ENCODE results near the gene TMIGD1.

Gene TMIGD1

DNA sequence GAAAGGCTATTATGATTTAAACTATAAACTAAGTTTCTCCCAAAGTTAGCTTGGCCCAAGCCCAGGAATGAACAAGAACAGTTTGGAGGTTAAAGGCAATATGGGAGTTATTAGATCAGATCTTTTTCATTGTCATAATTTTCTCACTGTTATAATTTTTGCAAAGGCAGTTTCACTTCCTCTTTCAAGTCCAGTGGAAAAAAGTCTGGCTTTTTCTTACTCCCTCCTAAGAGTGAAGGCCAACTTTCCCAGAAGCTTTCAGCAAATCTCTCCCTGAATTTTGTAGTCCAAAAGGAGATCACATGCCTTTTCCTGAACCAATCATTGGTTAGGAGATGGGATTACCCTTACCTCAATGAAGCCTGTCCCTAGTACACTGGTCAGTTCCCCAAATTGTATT is 33.0 kb downstream of the TMIGD1 start:
- H3F3A ChIP-seq (ENCODE audit: insufficient read depth, low read length): no peaks in the 10 kb centered on the region
- H3K27me3 ChIP-seq (replicated peaks; ENCODE audit: insufficient read depth, low read length): no peaks in the 10 kb centered on the region
- no peaks in the 10 kb centered on the region for H3K9me3 ChIP-seq (replicated peaks; ENCODE audit: insufficient read depth, low read length)
- no peak for DNase-seq
- H3K36me3 ChIP-seq (replicated peaks; ENCODE audit: insufficient read depth, low read length): no peaks in the 10 kb centered on the region
- peaks cover 11% of the 10 kb centered on the region for H3K4me1 ChIP-seq (ENCODE audit: low read length)
- no peak overlapping the region for H3K4me3 ChIP-seq (ENCODE audit: low read length)
- no peaks in the 10 kb centered on the region for H4K20me1 ChIP-seq (ENCODE audit: insufficient read depth, low read length)
- H3K79me2 ChIP-seq (ENCODE audit: low read length): no peaks in the 10 kb centered on the region
- TF ChIP-seq EZH2phosphoT487 (IDR thresholded peaks at IDR 0.05; ENCODE audit: low read length) (no peak), EZH2 (optimal IDR thresholded peaks at IDR 0.05; ENCODE audit: low read depth, low read length) (no peak)
- TF ChIP-seq, protein P1, sequence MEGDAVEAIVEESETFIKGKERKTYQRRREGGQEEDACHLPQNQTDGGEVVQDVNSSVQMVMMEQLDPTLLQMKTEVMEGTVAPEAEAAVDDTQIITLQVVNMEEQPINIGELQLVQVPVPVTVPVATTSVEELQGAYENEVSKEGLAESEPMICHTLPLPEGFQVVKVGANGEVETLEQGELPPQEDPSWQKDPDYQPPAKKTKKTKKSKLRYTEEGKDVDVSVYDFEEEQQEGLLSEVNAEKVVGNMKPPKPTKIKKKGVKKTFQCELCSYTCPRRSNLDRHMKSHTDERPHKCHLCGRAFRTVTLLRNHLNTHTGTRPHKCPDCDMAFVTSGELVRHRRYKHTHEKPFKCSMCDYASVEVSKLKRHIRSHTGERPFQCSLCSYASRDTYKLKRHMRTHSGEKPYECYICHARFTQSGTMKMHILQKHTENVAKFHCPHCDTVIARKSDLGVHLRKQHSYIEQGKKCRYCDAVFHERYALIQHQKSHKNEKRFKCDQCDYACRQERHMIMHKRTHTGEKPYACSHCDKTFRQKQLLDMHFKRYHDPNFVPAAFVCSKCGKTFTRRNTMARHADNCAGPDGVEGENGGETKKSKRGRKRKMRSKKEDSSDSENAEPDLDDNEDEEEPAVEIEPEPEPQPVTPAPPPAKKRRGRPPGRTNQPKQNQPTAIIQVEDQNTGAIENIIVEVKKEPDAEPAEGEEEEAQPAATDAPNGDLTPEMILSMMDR (IDR thresholded peaks at IDR 0.05; ENCODE audit: low read length): no peak
- H2AFZ ChIP-seq (ENCODE audit: low read length): no peak overlapping the region
- no peaks in the 10 kb centered on the region for H3K9me2 ChIP-seq (replicated peaks; ENCODE audit: insufficient read depth, low read length)
- no peak overlapping the region for H3K9ac ChIP-seq (ENCODE audit: low read length)
- no peak overlapping the region for H3K27ac ChIP-seq (ENCODE audit: low read length)
- no peak overlapping the region for H3K4me2 ChIP-seq (ENCODE audit: low read depth, low read length)

- Histone ChIP-seq H3K79me2 (ENCODE audit: low read length) (no peaks in the 10 kb centered on the region), H3K27me3 (replicated peaks; ENCODE audit: insufficient read depth, low read length) (no peaks in the 10 kb centered on the region), H3K36me3 (replicated peaks; ENCODE audit: insufficient read depth, low read length) (no peaks in the 10 kb centered on the region), H4K20me1 (ENCODE audit: insufficient read depth, low read length) (no peaks in the 10 kb centered on the region), H3K9me2 (replicated peaks; ENCODE audit: insufficient read depth, low read length) (no peaks in the 10 kb centered on the region), H2AFZ (ENCODE audit: low read length) (no peak overlapping the region), H3K4me2 (ENCODE audit: low read depth, low read length) (no peak overlapping the region), H3K4me3 (ENCODE audit: low read length) (no peak overlapping the region), H3K9me3 (replicated peaks; ENCODE audit: insufficient read depth, low read length) (no peaks in the 10 kb centered on the region), H3K27ac (ENCODE audit: low read length) (no peak overlapping the region), H3F3A (ENCODE audit: insufficient read depth, low read length) (no peaks in the 10 kb centered on the region), H3K4me1 (ENCODE audit: low read length) (peaks cover 11% of the 10 kb centered on the region), H3K9ac (ENCODE audit: low read length) (no peak overlapping the region)
- DNase-seq: no peak
- TF ChIP-seq EZH2 (optimal IDR thresholded peaks at IDR 0.05; ENCODE audit: low read depth, low read length): no peak
- TF ChIP-seq, protein P1 (IDR thresholded peaks at IDR 0.05; ENCODE audit: low read length): peak; percentile 26
Observed at GRCh38 chr17:30299000-30299399, 34.9 kb downstream of the TMIGD1 start.

GRCh38 chr17:30297715-30298114 is 36.1 kb downstream of the TMIGD1 start:
- H3K27me3 ChIP-seq (replicated peaks; ENCODE audit: insufficient read depth, low read length): no peaks in the 10 kb centered on the region
- H3K79me2 ChIP-seq (ENCODE audit: low read length): no peaks in the 10 kb centered on the region
- no peaks in the 10 kb centered on the region for H3K9me2 ChIP-seq (replicated peaks; ENCODE audit: insufficient read depth, low read length)
- H3K4me1 ChIP-seq (ENCODE audit: low read length): peaks cover 11% of the 10 kb centered on the region
- H3K36me3 ChIP-seq (replicated peaks; ENCODE audit: insufficient read depth, low read length): no peaks in the 10 kb centered on the region
- no peak overlapping the region for H2AFZ ChIP-seq (ENCODE audit: low read length)
- DNase-seq: no peak
- H3K9me3 ChIP-seq (replicated peaks; ENCODE audit: insufficient read depth, low read length): no peaks in the 10 kb centered on the region
- no peaks in the 10 kb centered on the region for H4K20me1 ChIP-seq (ENCODE audit: insufficient read depth, low read length)
- TF ChIP-seq, protein P1 (IDR thresholded peaks at IDR 0.05; ENCODE audit: low read length): no peak
- TF ChIP-seq EZH2phosphoT487 (IDR thresholded peaks at IDR 0.05; ENCODE audit: low read length): no peak
- no peak for TF ChIP-seq EZH2 (optimal IDR thresholded peaks at IDR 0.05; ENCODE audit: low read depth, low read length)
- H3K9ac ChIP-seq (ENCODE audit: low read length): no peak overlapping the region
- no peak overlapping the region for H3K4me2 ChIP-seq (ENCODE audit: low read depth, low read length)
- peaks cover 7% of the 10 kb centered on the region for H3F3A ChIP-seq (ENCODE audit: insufficient read depth, low read length)
- no peak overlapping the region for H3K4me3 ChIP-seq (ENCODE audit: low read length)
- H3K27ac ChIP-seq (ENCODE audit: low read length): no peak overlapping the region
